GM12878 (cell line): ENCODE data around the gene FANCD2OS.

Experiments
- EP300 ChIP-seq, 2 experiments: fragments of 150-350 bp in 1 of 2; IDR thresholded peaks; 2 replicates each; pipeline ENCODE4 v1.6.1; 2011 to 2012; ENCODE audit warnings: low read depth in 2 of 2, low read length in 2 of 2, borderline replicate concordance in 1 of 2, improper control_type of control experiment in 1 of 2, inconsistent platforms in 1 of 2; ENCODE audit not compliant: control insufficient read depth in 1 of 2
- POLR2A ChIP-seq: IDR thresholded peaks from 2 replicates; pipeline ENCODE4 v1.6.1; 2011; ENCODE audit warnings: low read depth, mild to moderate bottlenecking, low read length

- TF ChIP-seq EP300 (IDR thresholded peaks at IDR 0.05; ENCODE audit: borderline replicate concordance in 1 of 2, control insufficient read depth in 1 of 2, low read depth in 2 of 2, low read length in 2 of 2) (no peak), POLR2A (no peak)
These were observed 26.2 kb downstream of the FANCD2OS start for GRCh38 chr3:10081871-10082270.
